HG03066 (cell line): Measurements from ENCODE around the gene ZNF644.

Experiments
- ATAC-seq: cut with Tn5 transposase; IDR thresholded peaks from one replicate; pipeline ENCODE4 v1.9.1; 2021; ENCODE audit warnings: low read depth; ENCODE audit not compliant: unreplicated experiment

The ZNF644 gene

DNA sequence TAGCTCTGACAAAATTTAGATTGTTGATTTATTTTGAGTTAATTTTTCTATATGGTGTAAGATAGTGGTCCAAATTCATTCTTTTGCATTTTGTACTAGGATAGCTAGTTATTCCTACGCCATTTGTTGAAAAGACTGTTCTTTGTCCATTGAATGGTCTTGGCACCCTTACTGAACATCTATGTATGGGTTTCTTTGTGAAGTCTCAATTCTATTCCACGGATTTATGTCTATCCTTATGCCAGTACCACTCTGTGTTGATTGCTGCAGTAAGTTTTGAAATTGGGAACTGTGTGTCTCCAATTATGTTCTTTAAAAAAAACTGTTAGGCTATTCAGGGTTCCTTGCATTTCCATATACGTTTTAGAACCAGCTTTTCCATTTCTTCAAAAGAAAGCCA is 145.7 kb downstream of the ZNF644 start:
- ATAC-seq = no peak
